Stimulated activated CD8-positive, alpha-beta memory T cell treated with anti-CD3 and anti-CD28 coated beads, Interleukin-4, amount 100 ng/mL, for 48 hours (primary cell): Measurements from ENCODE around the gene ZNF326.

ENCODE experiments used
- DNase-seq: peaks from one replicate; pipeline ENCODE4 v3.0.0-alpha.2; 2020

ZNF326 gene, protein sequence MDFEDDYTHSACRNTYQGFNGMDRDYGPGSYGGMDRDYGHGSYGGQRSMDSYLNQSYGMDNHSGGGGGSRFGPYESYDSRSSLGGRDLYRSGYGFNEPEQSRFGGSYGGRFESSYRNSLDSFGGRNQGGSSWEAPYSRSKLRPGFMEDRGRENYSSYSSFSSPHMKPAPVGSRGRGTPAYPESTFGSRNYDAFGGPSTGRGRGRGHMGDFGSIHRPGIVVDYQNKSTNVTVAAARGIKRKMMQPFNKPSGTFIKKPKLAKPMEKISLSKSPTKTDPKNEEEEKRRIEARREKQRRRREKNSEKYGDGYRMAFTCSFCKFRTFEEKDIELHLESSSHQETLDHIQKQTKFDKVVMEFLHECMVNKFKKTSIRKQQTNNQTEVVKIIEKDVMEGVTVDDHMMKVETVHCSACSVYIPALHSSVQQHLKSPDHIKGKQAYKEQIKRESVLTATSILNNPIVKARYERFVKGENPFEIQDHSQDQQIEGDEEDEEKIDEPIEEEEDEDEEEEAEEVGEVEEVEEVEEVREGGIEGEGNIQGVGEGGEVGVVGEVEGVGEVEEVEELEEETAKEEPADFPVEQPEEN

GRCh38 chr1:89994805-89995597 lies at the start of gene ZNF326:
ZNF326 (plus strand) TSS chr1:89995110; CDS start chr1:89995258, 148 bp downstream.
- peak; percentile 98 for DNase-seq

GRCh38 chr1:89945852-89946476 lies 48.9 kb upstream of the ZNF326 start:
- no peak for DNase-seq

DNA sequence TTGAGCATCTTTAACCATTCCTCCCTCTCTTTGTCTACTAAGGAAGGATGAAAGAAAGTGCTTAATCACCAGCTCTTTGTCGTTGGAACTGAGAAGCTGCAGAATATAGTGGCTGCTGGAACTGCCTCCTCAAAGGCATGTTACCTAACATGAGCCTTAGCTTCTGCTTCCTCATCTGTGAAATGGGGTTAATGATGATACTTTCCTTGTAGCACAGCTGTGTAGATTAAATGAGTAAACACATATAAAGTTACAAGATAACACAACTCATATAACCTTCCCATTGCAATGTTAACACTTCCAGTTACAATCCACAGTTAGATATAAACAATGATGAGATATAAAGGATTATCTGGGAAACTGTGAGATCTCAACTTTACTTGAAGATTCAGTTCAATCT lies 48.4 kb upstream of the ZNF326 start:
- no peak for DNase-seq

DNA sequence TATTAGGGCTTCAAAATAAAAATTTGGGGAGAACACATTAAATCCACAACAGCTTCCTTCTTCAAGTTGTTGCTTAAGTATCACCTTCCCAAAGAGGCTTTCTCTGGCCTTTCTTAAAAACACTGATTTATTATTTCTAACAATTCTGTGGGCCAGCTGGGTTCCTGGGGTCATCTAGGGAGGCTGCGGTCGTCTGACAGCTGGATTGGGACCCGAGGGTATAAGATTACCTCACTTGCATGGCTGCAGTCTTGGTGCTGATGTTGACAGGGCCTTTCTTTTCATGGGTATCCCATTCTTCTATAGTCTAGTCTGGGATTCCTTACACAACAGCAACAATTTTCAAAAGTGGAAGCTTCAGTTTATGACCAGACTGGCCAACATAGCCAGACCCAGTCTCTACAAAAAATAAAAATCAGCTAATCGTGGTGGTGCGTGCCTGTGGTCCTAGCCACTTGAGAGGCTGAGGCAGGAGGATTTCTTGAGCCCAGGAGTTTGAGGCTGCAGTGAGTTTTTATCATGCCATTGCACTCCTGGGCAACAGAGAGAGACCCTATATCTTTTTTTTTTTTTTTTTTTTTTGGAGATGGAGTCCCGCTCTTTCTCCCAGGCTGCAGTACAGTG lies 46.1 kb upstream of the ZNF326 start:
- no peak for DNase-seq

- DNase-seq: no peak
Measured at GRCh38 chr1:89949991-89950624, 44.8 kb upstream of the ZNF326 start.

DNA sequence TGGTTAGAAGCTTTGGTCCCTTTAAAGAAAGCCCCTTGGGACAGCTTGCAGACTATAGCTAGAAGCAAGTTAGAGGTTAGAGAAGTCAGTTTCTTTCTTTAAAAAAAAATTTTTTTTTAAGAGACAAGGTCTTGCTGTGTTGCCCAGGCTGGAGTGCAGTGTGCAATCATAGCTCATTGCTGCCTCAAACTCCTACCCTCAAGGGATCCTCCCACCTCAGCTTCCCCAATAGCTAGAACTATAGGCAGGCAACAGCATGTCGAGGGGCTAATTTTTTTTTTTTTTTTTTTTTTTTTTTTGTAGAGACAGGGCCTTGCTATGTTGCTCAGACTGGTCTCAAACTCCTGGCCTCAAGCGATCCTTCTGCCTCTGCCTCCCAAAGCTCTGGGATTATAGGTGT lies 44.2 kb upstream of the ZNF326 start:
- no peak for DNase-seq

DNA sequence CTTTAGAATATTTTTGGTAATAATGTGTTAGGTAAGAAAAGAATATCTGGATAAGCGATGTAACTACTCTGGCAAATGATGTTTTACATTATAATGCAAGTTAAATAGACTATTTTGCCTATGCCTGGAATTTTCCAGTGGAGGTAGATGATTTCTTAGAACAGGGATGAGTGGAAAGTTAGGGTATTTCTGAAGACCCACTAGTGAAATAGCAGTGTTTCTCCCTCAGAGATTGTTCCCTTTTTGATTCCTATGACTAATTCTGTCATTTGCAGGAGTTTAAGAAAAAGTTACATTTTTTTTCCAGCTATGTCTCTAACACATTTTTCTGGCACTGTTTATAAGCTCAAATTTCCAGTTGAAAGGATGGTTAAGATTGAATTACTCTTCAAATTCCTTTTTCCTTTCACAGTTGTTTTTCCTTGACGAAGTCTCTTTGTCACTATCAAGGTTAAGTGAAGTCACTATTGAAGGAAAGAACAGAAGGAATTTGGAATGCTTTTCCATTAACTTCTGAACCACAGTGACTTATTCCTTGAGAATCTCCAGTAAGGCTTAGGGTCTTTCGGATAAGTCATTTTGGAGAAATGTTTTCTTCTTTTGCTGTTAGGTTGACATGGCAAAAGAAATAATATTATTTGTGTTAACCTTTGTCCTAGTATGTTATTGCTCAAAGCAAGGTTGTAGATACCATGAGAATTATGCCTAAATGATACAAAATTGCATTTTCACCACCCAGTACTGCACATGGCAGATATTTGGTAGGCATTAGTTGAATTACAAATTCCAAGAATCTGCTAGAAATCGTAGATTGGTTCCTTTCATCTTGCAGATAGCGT lies 42.9 kb upstream of the ZNF326 start:
- no peak for DNase-seq

DNA sequence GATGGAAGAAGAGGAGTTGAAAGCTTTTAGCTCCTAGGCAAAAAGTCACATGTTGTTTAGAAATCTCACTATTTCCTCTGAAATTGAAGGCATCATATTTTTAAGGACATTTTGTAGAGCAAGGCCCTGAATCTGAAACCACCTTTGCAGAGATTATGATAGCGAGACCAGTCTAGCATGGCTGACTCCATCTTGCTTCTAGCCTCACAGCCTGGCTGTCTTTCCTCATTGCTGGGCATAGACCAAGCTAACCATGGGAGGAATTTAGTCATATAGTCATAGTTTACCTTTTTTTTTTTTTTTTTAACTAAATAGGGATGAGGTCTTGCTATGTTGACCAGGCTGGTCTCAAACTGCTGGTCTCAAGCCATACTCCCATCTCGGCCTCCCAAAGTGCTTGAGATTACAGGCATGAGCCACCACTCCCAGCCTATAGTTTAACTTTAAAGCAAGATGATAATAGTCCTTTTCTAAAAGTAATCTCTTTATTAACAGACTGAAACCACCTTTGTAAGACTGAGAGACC lies 42.2 kb upstream of the ZNF326 start:
- DNase-seq: no peak

GRCh38 chr1:89953131-89953626 lies 41.7 kb upstream of the ZNF326 start:
- peak; percentile 57 for DNase-seq

GRCh38 chr1:89953929-89954328 lies 41.0 kb upstream of the ZNF326 start:
- no peak for DNase-seq

DNA sequence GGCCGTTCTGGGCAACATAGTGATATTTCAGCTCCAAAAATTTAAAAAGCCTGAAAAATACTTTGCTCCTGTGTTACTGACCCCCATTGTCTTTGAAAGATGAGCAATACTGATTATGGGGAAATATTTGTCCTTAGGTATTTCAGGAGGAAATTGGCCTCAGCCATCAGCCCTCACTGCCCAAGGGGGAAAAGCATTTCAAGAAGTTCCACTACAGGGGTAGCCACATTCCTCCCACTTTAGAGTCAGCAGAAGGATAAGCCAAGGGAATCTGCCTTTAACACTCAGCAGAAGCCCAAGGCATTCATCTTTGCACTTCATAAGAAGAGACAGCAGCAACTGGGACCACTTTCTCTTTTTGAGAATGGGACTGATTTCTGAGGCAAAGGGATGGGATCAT lies 40.5 kb upstream of the ZNF326 start:
- no peak for DNase-seq

- no peak for DNase-seq
Measured at GRCh38 chr1:89955311-89956205, 39.4 kb upstream of the ZNF326 start.

DNA sequence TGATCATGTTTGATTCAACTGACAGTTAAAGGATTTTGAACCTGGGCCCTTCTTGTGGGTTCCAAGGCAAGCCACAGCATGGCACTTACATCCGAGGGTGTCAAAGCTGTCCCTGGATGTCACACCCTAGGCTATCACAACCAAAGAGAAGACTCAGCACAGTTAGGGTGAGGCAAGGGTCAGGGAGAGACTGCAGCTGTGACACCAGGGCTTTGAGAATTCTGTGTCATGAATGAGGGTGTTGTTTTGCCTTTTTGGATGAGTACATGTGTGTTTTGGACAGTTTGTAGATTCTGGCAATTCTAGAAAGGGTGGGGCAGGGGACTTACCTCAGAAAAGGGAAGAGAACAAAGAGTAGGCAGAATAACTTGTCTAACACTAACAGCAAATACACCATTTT lies 37.8 kb upstream of the ZNF326 start:
- DNase-seq: no peak

DNA sequence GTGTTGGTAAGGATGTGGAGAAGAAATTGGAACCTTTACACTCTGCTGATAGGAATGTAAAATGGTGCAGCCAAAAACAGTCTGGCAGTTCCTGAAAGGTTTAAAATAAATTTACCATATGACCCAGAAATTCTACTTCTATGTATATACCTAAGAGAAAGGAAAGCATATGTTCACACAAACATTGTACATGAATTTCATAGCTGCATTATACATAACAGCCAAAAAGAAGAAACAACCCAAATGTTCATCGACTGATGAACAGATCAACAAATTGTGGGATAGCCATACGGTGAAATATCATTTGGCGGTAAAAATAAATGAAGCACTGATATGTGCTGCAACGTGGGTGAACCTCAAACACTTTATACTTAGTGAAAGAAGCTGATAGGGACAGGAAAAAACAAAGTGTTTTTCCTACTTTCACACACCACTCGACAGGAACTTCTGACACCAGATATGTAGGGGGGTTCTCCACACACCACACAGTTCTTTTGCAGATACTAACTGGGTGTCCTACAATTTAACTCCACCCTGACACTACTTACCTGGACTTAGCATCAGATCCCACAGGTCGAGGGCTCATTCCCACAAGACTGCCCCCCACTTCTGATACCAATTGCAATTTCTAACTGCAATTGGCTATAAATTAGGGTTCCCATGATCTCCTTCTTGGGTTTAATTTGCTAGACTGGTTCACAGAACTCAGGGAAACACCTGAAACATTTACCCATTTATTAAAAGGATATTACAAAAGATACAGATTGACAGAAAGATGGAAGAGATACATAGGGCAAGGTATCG lies 35.9 kb upstream of the ZNF326 start:
- DNase-seq: no peak

DNA sequence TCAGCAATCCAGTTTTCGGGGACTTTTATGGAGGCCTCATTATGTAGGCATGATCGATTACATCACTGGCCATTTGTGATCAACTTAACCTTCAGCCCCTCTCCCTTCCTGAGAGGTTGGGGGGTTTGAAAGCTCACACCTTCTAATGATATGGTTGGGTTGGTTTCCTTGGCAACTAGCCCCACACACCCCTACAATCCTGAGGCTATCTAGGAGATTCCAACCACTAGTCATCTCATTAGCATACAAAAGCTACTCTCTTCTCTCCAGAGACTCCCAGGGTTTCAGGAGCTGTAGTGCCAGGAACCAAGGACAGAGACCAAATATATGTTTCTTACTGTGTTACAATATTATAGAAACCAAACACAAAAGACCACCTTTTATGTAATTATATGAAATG lies 35.2 kb upstream of the ZNF326 start:
- DNase-seq: no peak

DNA sequence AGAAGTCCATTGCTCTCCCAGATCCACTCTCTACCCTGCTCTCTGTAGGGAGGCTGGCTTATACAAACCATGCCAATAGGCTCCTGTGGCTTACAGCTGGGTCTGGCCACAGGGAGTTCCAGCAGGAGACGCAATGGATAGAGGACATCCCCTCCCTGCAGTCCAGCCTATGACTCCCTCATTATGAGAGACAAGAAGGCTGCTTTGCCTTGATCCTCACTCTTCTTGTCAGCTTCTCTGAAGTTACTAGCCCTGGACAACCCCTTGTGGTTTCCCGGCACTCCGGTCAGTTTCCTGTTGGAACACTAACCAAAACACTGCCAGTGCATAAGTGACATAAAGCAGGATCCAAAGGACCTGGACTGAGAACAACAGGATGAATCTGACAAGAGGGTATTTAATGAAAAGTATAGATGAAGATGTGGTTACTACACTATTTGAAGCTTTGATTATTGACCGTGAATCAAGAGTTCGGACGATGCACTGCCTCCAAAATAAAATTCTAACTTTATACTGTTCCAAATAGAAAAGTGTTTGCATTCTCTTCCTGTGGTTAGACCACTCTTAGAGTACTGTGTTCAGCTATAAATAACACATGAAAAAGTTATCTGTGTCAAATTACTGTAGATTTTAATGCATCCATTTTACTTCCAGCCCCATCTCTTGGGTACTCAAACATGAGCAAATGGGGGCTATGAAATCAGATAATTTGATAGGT lies 32.7 kb upstream of the ZNF326 start:
- DNase-seq: no peak

DNA sequence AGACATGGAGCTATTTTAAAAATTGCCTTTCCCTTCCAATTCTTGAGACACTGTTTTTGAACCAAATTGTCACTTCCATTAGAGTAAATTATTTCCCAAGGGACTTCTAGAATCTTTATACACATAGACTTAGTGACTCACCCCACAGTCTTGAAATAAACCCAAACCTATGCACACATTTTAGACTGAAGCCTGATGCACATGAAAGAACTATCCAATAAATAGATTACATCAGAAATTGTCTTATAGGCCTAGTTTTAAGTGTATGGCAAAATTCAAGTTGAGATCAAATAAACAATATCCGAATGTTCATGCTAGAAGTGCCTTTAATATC lies 32.2 kb upstream of the ZNF326 start:
- no peak for DNase-seq

GRCh38 chr1:89965193-89965768 lies 29.6 kb upstream of the ZNF326 start:
- no peak for DNase-seq
